Osteocyte (in vitro differentiated cells): ENCODE measurements around the gene IKZF1. TPM values are rescaled to one million over a fixed set of nuclear protein-coding genes. Genes with fewer than 3 reads are reported as not detected.

Experiments used
- DNase-seq: peaks from one replicate; pipeline ENCODE4 v3.0.0; 2021; ENCODE audit warnings: mixed read lengths; ENCODE audit not compliant: unreplicated experiment; ENCODE audit errors: extremely low spot score
- H3K27ac Mint-ChIP-seq: one replicate; pipeline ENCODE4 v1.8.0; 2021; ENCODE audit warnings: mild to moderate bottlenecking, mixed read lengths; ENCODE audit not compliant: unreplicated experiment
- H3K27me3 Mint-ChIP-seq: one replicate; pipeline ENCODE4 v1.8.0; 2021; ENCODE audit warnings: mixed read lengths; ENCODE audit not compliant: unreplicated experiment
- H3K36me3 Mint-ChIP-seq: one replicate; pipeline ENCODE4 v1.8.0; 2021; ENCODE audit warnings: mixed read lengths; ENCODE audit not compliant: unreplicated experiment
- H3K4me1 Mint-ChIP-seq: one replicate; pipeline ENCODE4 v1.8.0; 2021; ENCODE audit warnings: mixed read lengths; ENCODE audit not compliant: unreplicated experiment
- H3K4me3 Mint-ChIP-seq: one replicate; pipeline ENCODE4 v1.8.0; 2021; ENCODE audit warnings: mild to moderate bottlenecking, moderate library complexity, mixed read lengths; ENCODE audit not compliant: unreplicated experiment
- H3K9me3 Mint-ChIP-seq: one replicate; pipeline ENCODE4 v1.8.0; 2021; ENCODE audit warnings: mixed read lengths; ENCODE audit not compliant: unreplicated experiment
- total RNA-seq: library from RNA; stranded (reverse); gene quantifications from 2 replicates; pipeline ENCODE4 v1.2.1, GENCODE V29; 2021
- TF ChIP-seq, protein P1 (sequence below): fragments of 200-600 bp; sonication (generic); IDR thresholded peaks from 2 replicates; pipeline ENCODE4 v1.5.0; 2021; ENCODE audit warnings: antibody characterized with exemption, mild to moderate bottlenecking, moderate library complexity

Gene IKZF1
- total RNA-seq, 1 donor from 2014 or later, result not detected

DNA sequence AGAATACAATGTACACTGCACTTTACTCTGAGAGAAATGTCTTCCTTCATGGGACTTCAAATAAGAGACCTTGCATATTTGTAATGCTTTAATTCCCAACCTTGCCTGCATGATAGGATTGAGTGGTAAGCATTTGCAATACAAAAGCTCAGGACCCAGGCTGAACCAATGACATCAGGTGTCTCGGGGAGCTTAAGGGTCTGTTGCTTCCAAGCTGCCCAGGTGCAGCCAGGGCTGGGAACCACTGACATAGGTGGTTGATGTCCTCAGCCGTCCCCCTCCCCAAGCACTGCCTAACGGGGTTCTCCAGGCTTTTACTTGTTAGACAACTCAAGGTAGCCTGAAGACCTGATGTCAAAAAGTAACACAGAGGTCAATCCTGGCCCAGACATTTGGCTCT, 116.5 kb downstream of the IKZF1 start:
- Mint-ChIP-seq H3K27me3 (peaks cover 3% of the 10 kb centered on the region), H3K9me3 (no peaks in the 10 kb centered on the region), H3K4me1 (no peaks in the 10 kb centered on the region), H3K4me3 (no peak overlapping the region), H3K27ac (no peak overlapping the region), H3K36me3 (no peaks in the 10 kb centered on the region)
- TF ChIP-seq, protein P1, sequence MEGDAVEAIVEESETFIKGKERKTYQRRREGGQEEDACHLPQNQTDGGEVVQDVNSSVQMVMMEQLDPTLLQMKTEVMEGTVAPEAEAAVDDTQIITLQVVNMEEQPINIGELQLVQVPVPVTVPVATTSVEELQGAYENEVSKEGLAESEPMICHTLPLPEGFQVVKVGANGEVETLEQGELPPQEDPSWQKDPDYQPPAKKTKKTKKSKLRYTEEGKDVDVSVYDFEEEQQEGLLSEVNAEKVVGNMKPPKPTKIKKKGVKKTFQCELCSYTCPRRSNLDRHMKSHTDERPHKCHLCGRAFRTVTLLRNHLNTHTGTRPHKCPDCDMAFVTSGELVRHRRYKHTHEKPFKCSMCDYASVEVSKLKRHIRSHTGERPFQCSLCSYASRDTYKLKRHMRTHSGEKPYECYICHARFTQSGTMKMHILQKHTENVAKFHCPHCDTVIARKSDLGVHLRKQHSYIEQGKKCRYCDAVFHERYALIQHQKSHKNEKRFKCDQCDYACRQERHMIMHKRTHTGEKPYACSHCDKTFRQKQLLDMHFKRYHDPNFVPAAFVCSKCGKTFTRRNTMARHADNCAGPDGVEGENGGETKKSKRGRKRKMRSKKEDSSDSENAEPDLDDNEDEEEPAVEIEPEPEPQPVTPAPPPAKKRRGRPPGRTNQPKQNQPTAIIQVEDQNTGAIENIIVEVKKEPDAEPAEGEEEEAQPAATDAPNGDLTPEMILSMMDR, result no peak
- no peak for DNase-seq

DNA sequence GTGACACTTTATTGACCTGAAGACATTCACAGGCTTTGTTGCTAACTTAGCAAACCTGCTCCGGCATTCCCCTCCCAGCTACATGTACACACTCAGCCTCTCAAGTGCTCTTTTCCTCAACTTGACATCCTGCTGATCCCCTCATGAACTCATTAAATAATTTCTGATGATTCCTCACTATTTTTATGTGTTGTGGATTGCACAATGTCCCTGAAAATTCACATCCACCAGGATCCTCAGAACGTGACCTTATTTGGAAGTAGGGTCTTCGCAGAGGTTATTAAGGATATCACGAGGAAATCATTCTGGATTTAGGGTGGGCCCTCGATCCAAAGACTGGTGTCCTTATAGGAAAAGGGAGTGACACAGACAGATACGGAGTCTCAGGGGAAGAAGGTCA, 118.3 kb downstream of the IKZF1 start:
- H3K9me3 Mint-ChIP-seq, result no peaks in the 10 kb centered on the region
- H3K4me1 Mint-ChIP-seq, result no peaks in the 10 kb centered on the region
- H3K27ac Mint-ChIP-seq, result no peak overlapping the region

DNA sequence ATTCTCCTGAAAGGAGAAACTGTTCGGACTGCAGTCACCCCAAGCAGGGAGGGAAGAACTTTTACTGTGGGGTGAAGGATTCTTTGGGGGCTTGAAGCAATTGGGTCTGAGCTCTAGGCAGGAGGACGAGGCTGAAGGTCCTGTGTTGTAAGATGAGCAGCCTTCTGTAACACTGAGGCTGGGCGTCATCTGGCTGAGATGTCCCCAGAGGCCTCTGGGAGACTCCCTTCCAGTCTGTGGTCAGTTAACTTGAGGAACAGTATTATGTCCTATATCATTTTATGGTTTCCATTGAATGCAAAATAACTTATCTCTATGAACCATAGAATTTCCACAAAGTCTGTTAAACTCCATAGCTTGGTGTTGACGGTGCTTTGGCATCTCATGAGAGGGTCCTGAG, 119.3 kb downstream of the IKZF1 start:
- no peak overlapping the region for H3K27ac Mint-ChIP-seq
- H3K36me3 Mint-ChIP-seq, result no peaks in the 10 kb centered on the region
- no peak overlapping the region for H3K4me3 Mint-ChIP-seq
- TF ChIP-seq, protein P1, result no peak
- H3K9me3 Mint-ChIP-seq, result no peaks in the 10 kb centered on the region
- no peak for DNase-seq
- H3K27me3 Mint-ChIP-seq, result no peaks in the 10 kb centered on the region
- H3K4me1 Mint-ChIP-seq, result no peaks in the 10 kb centered on the region

More for the DNA sequence above, 118.3 kb downstream of the IKZF1 start:
- no peak overlapping the region for H3K4me3 Mint-ChIP-seq
- no peaks in the 10 kb centered on the region for H3K36me3 Mint-ChIP-seq
- DNase-seq, result no peak
- H3K27me3 Mint-ChIP-seq, result no peaks in the 10 kb centered on the region
- TF ChIP-seq, protein P1, result no peak

DNA sequence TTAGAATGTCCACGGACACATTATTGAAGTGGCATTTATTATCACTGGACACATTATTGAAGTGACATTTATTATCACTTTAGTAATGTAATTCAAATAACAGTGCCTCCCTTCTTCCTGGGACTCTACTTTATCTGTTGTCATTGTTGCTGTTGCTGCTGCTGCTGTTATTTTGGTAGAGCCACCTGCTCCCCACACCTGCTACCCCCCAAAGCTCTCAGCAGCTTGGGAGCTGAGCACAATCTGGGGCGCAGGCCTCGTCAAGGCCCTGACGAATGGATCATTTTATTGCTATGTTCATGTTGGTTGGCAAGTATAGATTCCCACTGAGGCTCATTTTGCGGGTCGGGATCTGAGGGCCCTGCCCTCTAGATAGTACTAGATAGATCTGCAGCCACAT, 120.8 kb downstream of the IKZF1 start:
- no peak for DNase-seq
- H3K27me3 Mint-ChIP-seq, result no peaks in the 10 kb centered on the region
- H3K4me3 Mint-ChIP-seq, result no peak overlapping the region
- H3K4me1 Mint-ChIP-seq, result no peaks in the 10 kb centered on the region
- no peak overlapping the region for H3K27ac Mint-ChIP-seq
- H3K36me3 Mint-ChIP-seq, result no peaks in the 10 kb centered on the region
- TF ChIP-seq, protein P1, result no peak
- no peaks in the 10 kb centered on the region for H3K9me3 Mint-ChIP-seq

DNA sequence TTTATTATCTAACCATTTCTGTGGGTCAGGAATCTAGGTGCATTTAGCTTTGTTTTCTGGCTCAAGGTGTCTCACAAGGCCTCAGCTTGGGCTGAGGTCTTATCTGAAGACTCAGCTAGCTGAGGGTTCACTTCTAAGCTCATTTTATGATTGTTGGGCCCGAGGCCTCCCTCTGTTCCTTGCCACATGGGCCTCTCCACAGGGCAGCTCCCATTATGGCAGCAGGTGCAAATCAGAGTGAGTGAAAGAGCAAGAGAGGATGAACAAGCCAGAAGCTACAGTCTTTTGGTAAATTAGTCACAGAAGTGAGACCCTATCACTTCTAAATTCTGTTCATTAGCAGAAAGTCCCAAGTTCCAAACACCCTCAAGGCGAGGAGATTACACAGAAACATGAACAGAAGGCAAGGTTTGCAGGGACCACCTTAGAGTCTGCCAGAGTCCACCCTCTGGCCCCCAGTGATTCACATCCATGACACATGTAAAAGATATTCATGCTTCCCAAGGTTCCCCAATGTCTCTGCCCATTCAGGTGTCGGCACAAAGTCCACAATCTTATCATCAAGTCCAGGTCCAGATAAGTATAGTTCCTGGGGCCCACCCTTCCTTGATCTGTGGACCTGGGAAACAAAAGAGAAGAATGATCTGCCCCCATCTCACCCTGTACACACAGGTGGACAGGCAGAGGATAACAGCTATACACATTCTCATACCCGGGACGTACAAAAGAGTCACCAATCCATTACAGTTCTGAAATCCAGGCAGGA, 121.9 kb downstream of the IKZF1 start:
- TF ChIP-seq, protein P1, result no peak
- Mint-ChIP-seq H3K27ac (no peak overlapping the region), H3K4me3 (no peak overlapping the region), H3K27me3 (no peaks in the 10 kb centered on the region), H3K9me3 (no peaks in the 10 kb centered on the region), H3K4me1 (no peaks in the 10 kb centered on the region), H3K36me3 (no peaks in the 10 kb centered on the region)
- no peak for DNase-seq
